ENCODE results near the gene ISM2. TPM values are rescaled to one million over a fixed set of nuclear protein-coding genes. Genes with fewer than 3 reads are reported as not detected.

Gene ISM2
- total and polyA plus RNA-seq, 9 of the 15 experiments (the other 6 are each of a cell fraction or from before 2014, with no cell fraction given) = 0.08 to 0.11 TPM; not detected in 7

GRCh38 chr14:77436042-77436441 lies 62.6 kb downstream of the ISM2 start (continued):
- no peak for TF ChIP-seq NCOA2 (IDR thresholded peaks at IDR 0.05; ENCODE audit: partially characterized antibody in 2 of 2)
- TF ChIP-seq LEF1 (IDR thresholded peaks at IDR 0.05) = no peak
- no peak for TF ChIP-seq EP400 (IDR thresholded peaks at IDR 0.05)
- TF ChIP-seq, protein P1, sequence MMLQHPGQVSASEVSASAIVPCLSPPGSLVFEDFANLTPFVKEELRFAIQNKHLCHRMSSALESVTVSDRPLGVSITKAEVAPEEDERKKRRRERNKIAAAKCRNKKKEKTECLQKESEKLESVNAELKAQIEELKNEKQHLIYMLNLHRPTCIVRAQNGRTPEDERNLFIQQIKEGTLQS (IDR thresholded peaks at IDR 0.05) = no peak
- TF ChIP-seq, protein P1 (CRISPR knock-in tag; conservative IDR thresholded peaks at IDR 0.05) = no peak
- TF ChIP-seq, protein P2, sequence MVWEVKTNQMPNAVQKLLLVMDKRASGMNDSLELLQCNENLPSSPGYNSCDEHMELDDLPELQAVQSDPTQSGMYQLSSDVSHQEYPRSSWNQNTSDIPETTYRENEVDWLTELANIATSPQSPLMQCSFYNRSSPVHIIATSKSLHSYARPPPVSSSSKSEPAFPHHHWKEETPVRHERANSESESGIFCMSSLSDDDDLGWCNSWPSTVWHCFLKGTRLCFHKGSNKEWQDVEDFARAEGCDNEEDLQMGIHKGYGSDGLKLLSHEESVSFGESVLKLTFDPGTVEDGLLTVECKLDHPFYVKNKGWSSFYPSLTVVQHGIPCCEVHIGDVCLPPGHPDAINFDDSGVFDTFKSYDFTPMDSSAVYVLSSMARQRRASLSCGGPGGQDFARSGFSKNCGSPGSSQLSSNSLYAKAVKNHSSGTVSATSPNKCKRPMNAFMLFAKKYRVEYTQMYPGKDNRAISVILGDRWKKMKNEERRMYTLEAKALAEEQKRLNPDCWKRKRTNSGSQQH (CRISPR knock-in tag; IDR thresholded peaks at IDR 0.05) = no peak
- TF ChIP-seq ZNF444 (CRISPR knock-in tag; IDR thresholded peaks at IDR 0.05) = no peak
- no peak for TF ChIP-seq ZNF395 (CRISPR knock-in tag; IDR thresholded peaks at IDR 0.05)
- TF ChIP-seq ZNF668 (CRISPR knock-in tag; IDR thresholded peaks at IDR 0.05) = no peak
- TF ChIP-seq, protein P3, sequence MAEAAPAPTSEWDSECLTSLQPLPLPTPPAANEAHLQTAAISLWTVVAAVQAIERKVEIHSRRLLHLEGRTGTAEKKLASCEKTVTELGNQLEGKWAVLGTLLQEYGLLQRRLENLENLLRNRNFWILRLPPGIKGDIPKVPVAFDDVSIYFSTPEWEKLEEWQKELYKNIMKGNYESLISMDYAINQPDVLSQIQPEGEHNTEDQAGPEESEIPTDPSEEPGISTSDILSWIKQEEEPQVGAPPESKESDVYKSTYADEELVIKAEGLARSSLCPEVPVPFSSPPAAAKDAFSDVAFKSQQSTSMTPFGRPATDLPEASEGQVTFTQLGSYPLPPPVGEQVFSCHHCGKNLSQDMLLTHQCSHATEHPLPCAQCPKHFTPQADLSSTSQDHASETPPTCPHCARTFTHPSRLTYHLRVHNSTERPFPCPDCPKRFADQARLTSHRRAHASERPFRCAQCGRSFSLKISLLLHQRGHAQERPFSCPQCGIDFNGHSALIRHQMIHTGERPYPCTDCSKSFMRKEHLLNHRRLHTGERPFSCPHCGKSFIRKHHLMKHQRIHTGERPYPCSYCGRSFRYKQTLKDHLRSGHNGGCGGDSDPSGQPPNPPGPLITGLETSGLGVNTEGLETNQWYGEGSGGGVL (CRISPR knock-in tag; IDR thresholded peaks at IDR 0.05) = no peak
- no peak for TF ChIP-seq ZNF699 (CRISPR knock-in tag; IDR thresholded peaks at IDR 0.05; ENCODE audit: insufficient replicate concordance)
- TF ChIP-seq TGIF2 (CRISPR knock-in tag; IDR thresholded peaks at IDR 0.05) = no peak
- no peak for TF ChIP-seq TBL1XR1 (IDR thresholded peaks at IDR 0.05; ENCODE audit: low read length in 2 of 2)
- no peak for TF ChIP-seq HOXB6 (CRISPR knock-in tag; IDR thresholded peaks at IDR 0.05; ENCODE audit: borderline replicate concordance)
- TF ChIP-seq, protein P4, sequence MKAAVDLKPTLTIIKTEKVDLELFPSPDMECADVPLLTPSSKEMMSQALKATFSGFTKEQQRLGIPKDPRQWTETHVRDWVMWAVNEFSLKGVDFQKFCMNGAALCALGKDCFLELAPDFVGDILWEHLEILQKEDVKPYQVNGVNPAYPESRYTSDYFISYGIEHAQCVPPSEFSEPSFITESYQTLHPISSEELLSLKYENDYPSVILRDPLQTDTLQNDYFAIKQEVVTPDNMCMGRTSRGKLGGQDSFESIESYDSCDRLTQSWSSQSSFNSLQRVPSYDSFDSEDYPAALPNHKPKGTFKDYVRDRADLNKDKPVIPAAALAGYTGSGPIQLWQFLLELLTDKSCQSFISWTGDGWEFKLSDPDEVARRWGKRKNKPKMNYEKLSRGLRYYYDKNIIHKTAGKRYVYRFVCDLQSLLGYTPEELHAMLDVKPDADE (conservative IDR thresholded peaks at IDR 0.05; ENCODE audit: control insufficient read depth, low read depth, low read length) = no peak
- no peak for TF ChIP-seq ZNF408 (CRISPR knock-in tag; IDR thresholded peaks at IDR 0.05; ENCODE audit: low read depth)
- TF ChIP-seq, protein P5, sequence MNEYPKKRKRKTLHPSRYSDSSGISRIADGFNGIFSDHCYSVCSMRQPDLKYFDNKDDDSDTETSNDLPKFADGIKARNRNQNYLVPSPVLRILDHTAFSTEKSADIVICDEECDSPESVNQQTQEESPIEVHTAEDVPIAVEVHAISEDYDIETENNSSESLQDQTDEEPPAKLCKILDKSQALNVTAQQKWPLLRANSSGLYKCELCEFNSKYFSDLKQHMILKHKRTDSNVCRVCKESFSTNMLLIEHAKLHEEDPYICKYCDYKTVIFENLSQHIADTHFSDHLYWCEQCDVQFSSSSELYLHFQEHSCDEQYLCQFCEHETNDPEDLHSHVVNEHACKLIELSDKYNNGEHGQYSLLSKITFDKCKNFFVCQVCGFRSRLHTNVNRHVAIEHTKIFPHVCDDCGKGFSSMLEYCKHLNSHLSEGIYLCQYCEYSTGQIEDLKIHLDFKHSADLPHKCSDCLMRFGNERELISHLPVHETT (CRISPR knock-in tag; conservative IDR thresholded peaks at IDR 0.05 in 1 of 2, IDR thresholded peaks at IDR 0.05 in 1 of 2) = no peak
